Activated CD8-positive, alpha-beta T cell treated with anti-CD3 and anti-CD28 coated beads, Interleukin-2, amount 10 ng/mL, durations not matched to agents 7 days and 5 days (primary cell): ENCODE data around the gene ZNF93. TPM values are rescaled to one million over a fixed set of nuclear protein-coding genes. Genes with fewer than 3 reads are reported as not detected.
"Not testable (repeated sequence)": the region's sequence is repeated elsewhere in the genome, so short reads cannot be mapped to it uniquely, and the experiment has no call there.

ENCODE experiments used
- ATAC-seq: fragments of 150-1000 bp; cut with Tn5 transposase; one replicate; pipeline ENCODE4 v1.10.0; 2021; ENCODE audit warnings: moderate library complexity
- CTCF ChIA-PET: fragments of 350-600 bp; sonication (Branson Sonifier 250); formaldehyde crosslinking; loops from one replicate; lab custom pipeline; 2021; ENCODE audit warnings: antibody characterized with exemption; lab: Charles Lee
- POLR2A ChIA-PET: fragments of 350-600 bp; sonication (Branson Sonifier 250); formaldehyde crosslinking; loops from one replicate; lab custom pipeline; 2021; ENCODE audit warnings: antibody characterized with exemption; lab: Charles Lee
- DNase-seq: peaks from one replicate; pipeline ENCODE4 v3.0.0-alpha.2; 2020
- H3K27ac Mint-ChIP-seq: one replicate; pipeline ENCODE4 v1.8.0; 2021; ENCODE audit warnings: mild to moderate bottlenecking, mixed read lengths
- H3K27me3 Mint-ChIP-seq: one replicate; pipeline ENCODE4 v1.8.0; 2021; ENCODE audit warnings: low read depth, mixed read lengths
- H3K36me3 Mint-ChIP-seq: one replicate; pipeline ENCODE4 v1.8.0; 2021; ENCODE audit warnings: low read depth, mixed read lengths
- H3K4me1 Mint-ChIP-seq: one replicate; pipeline ENCODE4 v1.8.0; 2021; ENCODE audit warnings: low read depth, mixed read lengths
- H3K4me3 Mint-ChIP-seq: one replicate; pipeline ENCODE4 v1.8.0; 2021; ENCODE audit warnings: mild to moderate bottlenecking, mixed read lengths
- H3K9me3 Mint-ChIP-seq: one replicate; pipeline ENCODE4 v1.8.0; 2022; ENCODE audit warnings: mixed read lengths; ENCODE audit not compliant: insufficient read depth
- total RNA-seq, 2 experiments: library from RNA; stranded (reverse); gene quantifications; one replicate each; pipeline ENCODE4 v1.2.3, GENCODE V29; 2021

ZNF93 gene
- total RNA-seq, result 10 to 100 TPM; 15.8 to 17.9 TPM

GRCh38 chr19:19900729-19901444 lies at the start of gene ZNF93:
Gene ZNF93, plus strand, starts transcription at chr19:19900946. Its CDS starts 143 bp downstream, at chr19:19901089.
- ATAC-seq (peak; percentile 96), DNase-seq (peak; percentile 96)
- Mint-ChIP-seq H3K27me3 (no peaks in the 10 kb centered on the region), H3K4me3 (peak within 1 kb of the TSS; percentile 97), H3K27ac (peak within 1 kb of the TSS; percentile 98), H3K4me1 (peaks cover 40% of the 10 kb centered on the region), H3K9me3 (peaks cover 55% of the 10 kb centered on the region), H3K36me3 (peaks cover 76% of the 10 kb centered on the region)
- POLR2A ChIA-PET, result interaction anchor here (0.7 to 6.0 kb wide), 17 partner anchors 11 to 1022 kb away, joined by 3 to 85 read pairs (median 5); partner anchors contain the start of genes ZNF101, ZNF14, ZNF253 and ZNF506
- CTCF ChIA-PET, result interaction anchor here (0.8 to 1.5 kb wide), 3 partner anchors 35 to 347 kb away, joined by 3 to 6 read pairs (median 4); partner anchors contain the start of genes ZNF253 and ZNF506

- Mint-ChIP-seq H3K36me3 (peaks cover 18% of the 10 kb centered on the region), H3K9me3 (peaks cover 50% of the 10 kb centered on the region)
- DNase-seq, CTCF ChIA-PET, H3K4me1 Mint-ChIP-seq, POLR2A ChIA-PET, H3K27me3 Mint-ChIP-seq, H3K4me3 Mint-ChIP-seq, H3K27ac Mint-ChIP-seq, ATAC-seq: not testable (repeated sequence)
Measured at GRCh38 chr19:19851740-19852139, 49.0 kb upstream of the ZNF93 start.

DNA sequence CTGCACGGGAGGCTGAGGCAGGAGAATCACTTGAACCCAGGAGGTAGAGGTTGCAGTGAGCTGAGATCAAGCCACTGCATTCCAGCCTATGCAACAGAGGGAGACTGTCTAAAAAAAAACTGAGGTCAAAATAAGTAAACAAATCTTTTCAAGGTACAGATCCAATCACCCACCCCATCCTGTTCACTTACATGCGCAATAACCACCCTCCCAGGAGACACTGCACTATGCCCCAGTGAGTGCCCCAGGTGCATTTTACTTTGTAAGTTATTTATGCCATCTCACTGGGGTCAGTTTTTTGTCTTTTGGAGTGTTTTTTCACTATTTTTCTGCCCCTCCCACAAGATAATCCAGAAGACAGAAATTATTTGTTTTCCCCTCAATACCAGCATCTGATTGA lies 42.0 kb upstream of the ZNF93 start:
- Mint-ChIP-seq H3K27ac (no peak overlapping the region), H3K36me3 (peaks cover 50% of the 10 kb centered on the region), H3K27me3 (no peaks in the 10 kb centered on the region), H3K4me3 (no peak overlapping the region), H3K9me3 (peaks cover 60% of the 10 kb centered on the region), H3K4me1 (peaks cover 13% of the 10 kb centered on the region)
- POLR2A ChIA-PET, result no interaction called here
- CTCF ChIA-PET, result interaction anchor here (1.6 kb wide), 1 partner anchor 12 kb away, joined by 4 read pairs; no protein-coding TSS in a partner anchor
- no peak for ATAC-seq
- no peak for DNase-seq

GRCh38 chr19:19860756-19861390 lies 39.9 kb upstream of the ZNF93 start:
- POLR2A ChIA-PET, result interaction anchor here (1.0 to 2.7 kb wide), 5 partner anchors 11 to 705 kb away, joined by 3 to 16 read pairs (median 8); partner anchors contain the start of genes ZNF506, ZNF737 and ZNF93
- CTCF ChIA-PET, result interaction anchor here (1.1 to 1.5 kb wide), 4 partner anchors 8 to 40 kb away, joined by 3 to 6 read pairs (median 3); partner anchors contain the start of gene ZNF506
- ATAC-seq (peak; percentile 21), DNase-seq (peak; percentile 64)
- Mint-ChIP-seq H3K9me3 (peaks cover 47% of the 10 kb centered on the region), H3K36me3 (peaks cover 44% of the 10 kb centered on the region), H3K27ac (peak overlapping the region; percentile 68), H3K4me3 (peak overlapping the region; percentile 68), H3K4me1 (peaks cover 15% of the 10 kb centered on the region), H3K27me3 (no peaks in the 10 kb centered on the region)

DNA sequence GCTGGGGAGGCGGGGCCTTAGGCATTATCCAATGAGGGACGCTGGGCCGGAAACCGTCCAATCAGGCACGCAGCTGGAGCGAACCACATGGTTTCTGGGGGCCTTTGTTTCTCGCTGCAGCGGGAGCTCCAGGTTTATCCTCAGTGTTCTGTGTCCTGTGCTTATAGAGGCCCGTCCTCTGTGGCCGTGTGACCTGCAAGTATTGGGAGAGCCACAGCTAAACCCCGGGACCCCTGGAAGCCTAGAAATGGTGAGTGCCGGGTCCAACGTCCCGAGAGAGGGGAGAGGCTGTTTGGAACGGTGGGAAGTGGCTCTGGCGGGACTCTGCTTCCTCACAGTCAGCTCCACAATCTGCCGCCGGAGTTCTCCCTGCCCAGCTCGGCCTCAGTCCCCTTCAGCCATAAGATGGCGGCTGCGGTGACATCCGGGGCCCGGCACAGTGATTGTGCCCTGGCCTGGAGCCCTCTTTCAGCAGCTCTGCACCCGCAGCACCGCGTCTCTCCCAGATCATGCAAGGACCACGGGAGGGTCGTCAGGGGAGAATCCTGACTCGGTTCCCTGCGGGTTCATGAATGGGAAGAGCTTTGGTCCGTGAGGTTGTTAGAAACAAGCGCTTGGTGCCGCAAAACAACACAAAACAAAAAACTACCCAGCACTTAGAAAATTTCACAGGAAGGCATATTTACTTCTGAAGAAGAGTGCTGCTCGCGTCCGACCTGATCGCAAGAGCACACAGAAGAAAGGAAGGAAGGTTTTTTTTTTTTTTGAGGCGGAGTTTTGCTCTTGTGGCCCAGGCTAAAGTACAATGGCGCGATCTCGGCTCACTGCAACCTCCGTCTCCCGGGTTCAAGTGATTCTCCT lies 34.8 kb upstream of the ZNF93 start, which contains the start of gene ZNF253:
Gene ZNF253 (plus strand): TSS at position 133 of the 861 bp plus-strand sequence. CDS start 115 bp downstream, at position 248.
- Mint-ChIP-seq H3K27me3 (no peaks in the 10 kb centered on the region), H3K9me3 (peaks cover 33% of the 10 kb centered on the region), H3K4me1 (peaks cover 32% of the 10 kb centered on the region), H3K36me3 (peaks cover 45% of the 10 kb centered on the region), H3K4me3 (peak within 1 kb of the TSS; percentile 100), H3K27ac (peak within 1 kb of the TSS; percentile 100)
- peak; percentile 96 for ATAC-seq
- ChIA-PET CTCF (interaction anchor here (0.6 to 2.1 kb wide), 5 partner anchors 35 to 340 kb away, joined by 3 to 8 read pairs (median 5); partner anchors contain the start of gene ZNF506), POLR2A (interaction anchor here (0.6 to 5.2 kb wide), 34 partner anchors 9 to 1527 kb away, joined by 3 to 85 read pairs (median 4); partner anchors contain the start of genes ATP13A1, NDUFA13, TSSK6 and ZNF101)
- DNase-seq, result peak; percentile 99

DNA sequence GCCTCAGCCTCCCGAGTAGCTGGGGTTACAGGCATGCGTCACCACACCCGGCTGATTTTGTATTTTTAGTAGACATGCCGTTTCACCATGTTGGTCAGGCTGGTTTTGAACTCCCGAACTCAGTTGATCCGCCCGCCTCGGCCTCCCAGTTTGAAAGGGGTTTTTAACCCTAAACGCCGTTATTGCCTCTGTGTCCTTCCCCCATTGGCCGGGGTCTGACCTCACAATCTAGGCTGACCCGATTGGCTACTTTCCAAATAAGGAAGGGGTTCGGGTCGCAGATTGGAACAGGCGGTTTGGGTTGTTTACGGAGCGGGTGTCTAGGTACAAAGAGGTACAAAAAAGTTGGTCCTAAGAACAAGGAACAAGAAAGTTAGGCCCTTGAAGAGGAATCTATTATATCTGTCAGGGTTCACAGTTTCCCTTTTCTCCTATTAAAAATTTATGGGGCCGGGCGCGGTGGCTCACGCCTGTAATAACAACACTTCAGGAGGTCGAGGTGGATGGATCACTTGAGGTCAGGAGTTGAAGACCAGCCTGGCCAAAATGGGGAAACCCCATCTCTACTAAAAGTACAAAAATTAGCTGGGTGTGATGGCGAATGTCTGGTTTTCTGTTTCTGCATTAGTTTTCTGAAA lies 34.0 kb upstream of the ZNF93 start:
- CTCF ChIA-PET, result interaction anchor here (0.6 to 2.1 kb wide), 3 partner anchors 45 to 341 kb away, joined by 3 to 8 read pairs (median 5); partner anchors contain the start of gene ZNF506
- Mint-ChIP-seq H3K4me1 (peaks cover 35% of the 10 kb centered on the region), H3K27me3 (no peaks in the 10 kb centered on the region), H3K27ac (peak overlapping the region; percentile 100), H3K9me3 (peaks cover 35% of the 10 kb centered on the region), H3K36me3 (peaks cover 49% of the 10 kb centered on the region), H3K4me3 (peak overlapping the region; percentile 100)
- ATAC-seq (peak; percentile 15), DNase-seq (peak; percentile 70)
- POLR2A ChIA-PET, result interaction anchor here (0.7 to 5.2 kb wide), 16 partner anchors 9 to 1429 kb away, joined by 3 to 85 read pairs (median 8); partner anchors contain the start of genes ATP13A1, NDUFA13, TSSK6 and ZNF101

- H3K4me3 Mint-ChIP-seq, H3K27ac Mint-ChIP-seq, ATAC-seq, H3K27me3 Mint-ChIP-seq, DNase-seq: not testable (repeated sequence)
- peaks cover 45% of the 10 kb centered on the region for H3K4me1 Mint-ChIP-seq
- peaks cover 33% of the 10 kb centered on the region for H3K9me3 Mint-ChIP-seq
- peaks cover 73% of the 10 kb centered on the region for H3K36me3 Mint-ChIP-seq
- ChIA-PET POLR2A (interaction anchor here (3.0 kb wide), 1 partner anchor 49 kb away, joined by 14 read pairs; the partner anchor contains the start of gene ZNF506), CTCF (interaction anchor here (1.0 kb wide), 1 partner anchor 9 kb away, joined by 6 read pairs; no protein-coding TSS in a partner anchor)
Measured at GRCh38 chr19:19870086-19870485, 30.7 kb upstream of the ZNF93 start.

DNA sequence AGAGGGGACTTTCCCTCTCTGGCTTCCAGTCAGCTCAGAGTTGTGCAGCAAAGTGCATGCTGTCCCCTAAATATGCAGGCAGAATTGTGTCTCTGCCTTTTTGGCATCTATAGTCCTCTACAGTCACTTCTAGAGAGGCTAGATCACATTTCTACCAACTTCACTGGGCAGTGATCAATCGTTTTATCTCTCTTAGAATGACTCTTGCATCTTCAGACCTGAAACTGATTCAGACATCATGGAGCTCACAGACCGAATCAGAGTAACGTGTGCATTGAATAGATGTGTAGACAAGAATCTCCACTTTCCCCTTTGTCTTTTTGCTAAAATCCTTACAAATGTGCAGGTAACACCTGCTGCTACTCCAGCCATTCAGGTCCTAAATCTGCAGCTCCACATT lies 28.8 kb upstream of the ZNF93 start:
- DNase-seq, result no peak
- H3K36me3 Mint-ChIP-seq, result peaks cover 77% of the 10 kb centered on the region
- ATAC-seq, result no peak
- POLR2A ChIA-PET, result interaction anchor here (0.7 to 3.0 kb wide), 3 partner anchors 11 to 143 kb away, joined by 3 to 14 read pairs (median 8); partner anchors contain the start of gene ZNF506
- no peak overlapping the region for H3K4me3 Mint-ChIP-seq
- H3K4me1 Mint-ChIP-seq, result peaks cover 38% of the 10 kb centered on the region
- peaks cover 44% of the 10 kb centered on the region for H3K9me3 Mint-ChIP-seq
- no peaks in the 10 kb centered on the region for H3K27me3 Mint-ChIP-seq
- CTCF ChIA-PET, result no interaction called here
- no peak overlapping the region for H3K27ac Mint-ChIP-seq

DNA sequence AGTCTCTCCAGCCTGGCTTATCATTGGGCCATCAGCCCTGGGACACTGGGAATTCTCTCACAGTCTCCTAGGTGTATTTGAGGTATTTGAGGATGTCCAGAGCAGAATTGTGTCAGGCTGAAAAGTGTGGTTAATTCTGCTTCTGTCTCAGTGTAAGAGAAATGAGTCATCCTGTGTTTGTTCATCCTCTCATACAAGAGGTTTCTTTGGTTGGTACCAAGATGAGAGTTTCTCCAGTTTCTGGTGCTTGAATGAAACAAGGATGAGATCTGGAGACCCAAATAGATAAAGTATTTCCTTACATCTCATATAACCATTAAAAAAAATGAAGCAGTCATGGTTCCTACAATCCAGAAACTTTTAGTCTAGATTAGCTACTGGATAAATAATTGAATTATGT lies 27.4 kb upstream of the ZNF93 start:
- H3K27me3 Mint-ChIP-seq, result no peaks in the 10 kb centered on the region
- H3K4me3 Mint-ChIP-seq, result no peak overlapping the region
- ChIA-PET CTCF (no interaction called here), POLR2A (no interaction called here)
- ATAC-seq (no peak), DNase-seq (no peak)
- peaks cover 46% of the 10 kb centered on the region for H3K9me3 Mint-ChIP-seq
- peaks cover 73% of the 10 kb centered on the region for H3K36me3 Mint-ChIP-seq
- no peak overlapping the region for H3K27ac Mint-ChIP-seq
- peaks cover 27% of the 10 kb centered on the region for H3K4me1 Mint-ChIP-seq

- POLR2A ChIA-PET, result interaction anchor here (0.7 kb wide), 1 partner anchor 54 kb away, joined by 4 read pairs; no protein-coding TSS in a partner anchor
- no peaks in the 10 kb centered on the region for H3K27me3 Mint-ChIP-seq
- H3K9me3 Mint-ChIP-seq, result peaks cover 49% of the 10 kb centered on the region
- CTCF ChIA-PET, result interaction anchor here (1.2 kb wide), 1 partner anchor 17 kb away, joined by 3 read pairs; no protein-coding TSS in a partner anchor
- DNase-seq (no peak), ATAC-seq (no peak)
- peaks cover 8% of the 10 kb centered on the region for H3K4me1 Mint-ChIP-seq
- no peak overlapping the region for H3K4me3 Mint-ChIP-seq
- no peak overlapping the region for H3K27ac Mint-ChIP-seq
- H3K36me3 Mint-ChIP-seq, result peaks cover 75% of the 10 kb centered on the region
Measured at GRCh38 chr19:19877724-19878123, 23.0 kb upstream of the ZNF93 start.
